Activated CD4-positive, alpha-beta T cell treated with anti-CD3 and anti-CD28 coated beads, Interleukin-2, amount 10 ng/mL, durations not matched to agents 7 days and 5 days (primary cell): ENCODE data around the gene LSMEM2. TPM values are rescaled to one million over a fixed set of nuclear protein-coding genes. Genes with fewer than 3 reads are reported as not detected.
A peak's percentile ranks its signal among the peaks of the same experiment; 100 is the strongest.
"Not testable (repeated sequence)": the region's sequence is repeated elsewhere in the genome, so short reads cannot be mapped to it uniquely, and the experiment has no call there.

Source experiments
- CTCF ChIA-PET: fragments of 350-600 bp; sonication (Branson Sonifier 250); formaldehyde crosslinking; loops from one replicate; lab custom pipeline; 2021; ENCODE audit warnings: antibody characterized with exemption; lab: Charles Lee
- POLR2A ChIA-PET: fragments of 350-600 bp; sonication (Branson Sonifier 250); formaldehyde crosslinking; loops from one replicate; lab custom pipeline; 2021; ENCODE audit warnings: antibody characterized with exemption; lab: Charles Lee
- DNase-seq: peaks from one replicate; pipeline ENCODE4 v3.0.0-alpha.2; 2020
- H3K27ac Mint-ChIP-seq: one replicate; pipeline ENCODE4 v1.8.0; 2021; ENCODE audit warnings: mild to moderate bottlenecking, moderate library complexity, mixed read lengths
- H3K27me3 Mint-ChIP-seq: one replicate; pipeline ENCODE4 v1.8.0; 2021; ENCODE audit warnings: mixed read lengths
- H3K36me3 Mint-ChIP-seq: one replicate; pipeline ENCODE4 v1.8.0; 2021; ENCODE audit warnings: low read depth, mixed read lengths
- H3K4me1 Mint-ChIP-seq: one replicate; pipeline ENCODE4 v1.8.0; 2021; ENCODE audit warnings: mixed read lengths
- H3K4me3 Mint-ChIP-seq: one replicate; pipeline ENCODE4 v1.8.0; 2021; ENCODE audit warnings: mild to moderate bottlenecking, moderate library complexity, mixed read lengths
- H3K9me3 Mint-ChIP-seq: one replicate; pipeline ENCODE4 v1.8.0; 2021; ENCODE audit warnings: mixed read lengths
- total RNA-seq, 2 experiments: library from RNA; stranded (reverse); gene quantifications; one replicate each; pipeline ENCODE4 v1.2.3, GENCODE V29; 2021

The LSMEM2 gene
- total RNA-seq, 2 experiments from 2014 or later: not detected

DNA sequence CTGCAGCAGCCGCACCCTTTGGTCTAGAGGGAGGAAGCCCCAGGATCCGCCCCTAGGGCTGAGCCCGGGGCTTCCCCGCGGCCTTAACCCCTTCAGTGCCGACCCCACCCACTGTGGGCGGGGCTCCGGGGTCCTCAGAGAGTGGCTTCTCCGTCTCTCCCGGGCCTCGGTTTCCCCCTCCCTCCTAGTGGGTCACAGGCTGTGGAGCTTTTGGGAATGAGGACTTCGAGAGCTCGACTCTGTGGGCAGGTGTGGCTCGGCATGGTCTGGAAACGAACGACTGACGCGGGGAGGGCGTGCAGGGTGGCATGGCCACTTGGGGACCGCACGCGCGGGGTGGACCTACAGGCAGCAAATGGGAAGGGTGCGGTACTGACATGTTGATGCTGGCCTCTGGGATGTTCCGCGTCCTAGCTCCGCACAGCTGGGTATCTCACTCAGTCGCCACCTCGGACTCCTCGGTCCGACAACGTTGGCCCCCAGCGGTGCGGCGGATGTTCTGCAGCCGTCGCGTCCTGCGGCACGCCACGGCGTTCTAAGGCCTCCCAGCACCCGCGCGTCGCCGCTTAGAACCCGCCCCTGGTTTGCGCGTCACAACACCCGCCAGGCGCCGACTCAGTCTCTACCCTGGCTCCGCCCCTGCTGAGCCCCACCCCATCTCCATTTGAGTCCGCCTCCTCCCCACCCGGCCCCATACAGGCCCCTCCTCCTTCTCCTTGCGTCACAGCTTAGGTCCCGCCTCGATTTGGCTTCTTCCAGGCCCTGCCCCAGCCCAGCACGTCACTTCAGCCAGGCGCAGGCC, 20.1 kb downstream of the LSMEM2 start, which contains the start of the genes HYAL3 and NAA80:
HYAL3 (minus strand) TSS at position 570 of the 802 bp plus-strand sequence. CDS start 3,803 bp downstream, outside the sequence.
NAA80 (minus strand) TSS at position 570 of the 802 bp plus-strand sequence. CDS start 1,942 bp downstream, outside the sequence.
- Mint-ChIP-seq H3K27ac (peak within 1 kb of the TSS; percentile 100), H3K9me3 (no peaks in the 10 kb centered on the region), H3K36me3 (peaks cover 1% of the 10 kb centered on the region), H3K27me3 (no peaks in the 10 kb centered on the region), H3K4me3 (peak within 1 kb of the TSS; percentile 95), H3K4me1 (peaks cover 30% of the 10 kb centered on the region)
- ChIA-PET CTCF (interaction anchor here (0.7 to 4.5 kb wide), 19 partner anchors 10 to 293 kb away, joined by 3 to 21 read pairs (median 6); partner anchors contain the start of genes CYB561D2, GNAI2, HYAL2 and LSMEM2), POLR2A (interaction anchor here (0.7 to 1.1 kb wide), 2 partner anchors 38 to 52 kb away, joined by 3 read pairs; partner anchors contain the start of genes CYB561D2 and NPRL2)
- DNase-seq: peak; percentile 99

DNA sequence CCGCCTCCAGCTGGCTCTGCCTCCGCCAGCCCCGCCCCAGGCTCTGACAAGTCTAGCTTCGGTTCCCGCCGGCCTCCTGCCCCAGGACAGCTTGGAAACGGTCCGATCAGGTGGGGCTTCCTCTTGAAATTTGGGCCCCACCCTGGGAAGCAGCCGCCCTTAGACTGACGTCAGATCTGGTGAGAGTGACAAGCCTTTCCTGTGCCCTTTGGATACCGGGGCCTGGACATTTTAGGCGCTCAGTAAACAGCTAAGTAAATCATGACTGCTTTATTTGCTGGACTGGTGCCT, 20.7 kb downstream of the LSMEM2 start:
- H3K9me3 Mint-ChIP-seq: no peaks in the 10 kb centered on the region
- H3K4me1 Mint-ChIP-seq: peaks cover 30% of the 10 kb centered on the region
- no peaks in the 10 kb centered on the region for H3K27me3 Mint-ChIP-seq
- peak overlapping the region; percentile 95 for H3K4me3 Mint-ChIP-seq
- CTCF ChIA-PET: interaction anchor here (0.7 to 4.5 kb wide), 15 partner anchors 10 to 105 kb away, joined by 3 to 21 read pairs (median 6); partner anchors contain the start of genes GNAI2, HYAL2, RASSF1 and TUSC2
- no peak for DNase-seq
- peaks cover 1% of the 10 kb centered on the region for H3K36me3 Mint-ChIP-seq
- H3K27ac Mint-ChIP-seq: peak overlapping the region; percentile 100
- POLR2A ChIA-PET: interaction anchor here (0.7 to 1.1 kb wide), 2 partner anchors 38 to 51 kb away, joined by 3 read pairs; partner anchors contain the start of genes CYB561D2 and NPRL2

DNA sequence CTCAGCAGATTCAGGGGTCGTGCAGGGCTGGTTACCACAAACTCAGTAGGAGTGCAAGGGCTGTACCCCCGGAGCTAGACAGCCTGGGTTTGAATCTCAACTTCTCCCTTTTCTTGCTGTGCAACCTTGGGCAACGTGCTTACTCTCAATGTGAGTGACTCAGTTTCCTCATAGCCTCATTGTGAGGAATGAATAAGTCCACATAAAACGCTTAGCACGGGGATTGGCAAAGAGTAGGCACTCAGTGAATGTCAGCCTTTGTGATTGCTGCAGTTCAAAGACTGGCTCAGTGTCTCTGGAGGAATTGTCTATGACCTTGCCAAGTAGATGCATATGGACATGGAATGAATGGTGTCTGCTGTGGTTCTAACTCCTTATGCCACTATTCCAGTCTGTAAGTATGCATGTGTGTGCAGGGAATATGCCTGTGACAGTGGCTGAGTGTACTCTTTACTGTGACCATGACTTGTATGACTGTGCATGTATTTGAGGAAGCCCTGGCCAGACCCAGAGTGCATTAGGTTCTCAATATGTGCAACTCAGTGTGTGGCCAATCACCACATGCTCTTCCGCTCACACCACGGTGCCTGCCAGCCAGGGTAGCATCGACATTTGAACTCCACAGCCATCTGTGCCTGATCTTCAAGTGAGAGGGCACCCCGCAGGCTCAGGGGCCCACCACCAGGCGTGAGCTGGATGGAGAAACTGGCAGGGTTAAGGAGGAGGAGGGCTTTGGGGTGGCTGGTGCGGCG, 21.2 kb downstream of the LSMEM2 start:
- ChIA-PET POLR2A (interaction anchor here (0.7 to 1.1 kb wide), 2 partner anchors 37 to 51 kb away, joined by 3 read pairs; partner anchors contain the start of genes CYB561D2 and NPRL2), CTCF (interaction anchor here (0.7 to 4.5 kb wide), 14 partner anchors 11 to 105 kb away, joined by 3 to 21 read pairs (median 6); partner anchors contain the start of genes HYAL2, RASSF1 and TUSC2)
- Mint-ChIP-seq H3K36me3 (peaks cover 1% of the 10 kb centered on the region), H3K27ac (peak overlapping the region; percentile 100), H3K4me3 (peak overlapping the region; percentile 95), H3K4me1 (peaks cover 30% of the 10 kb centered on the region), H3K9me3 (no peaks in the 10 kb centered on the region), H3K27me3 (no peaks in the 10 kb centered on the region)
- DNase-seq: peak; percentile 6

DNA sequence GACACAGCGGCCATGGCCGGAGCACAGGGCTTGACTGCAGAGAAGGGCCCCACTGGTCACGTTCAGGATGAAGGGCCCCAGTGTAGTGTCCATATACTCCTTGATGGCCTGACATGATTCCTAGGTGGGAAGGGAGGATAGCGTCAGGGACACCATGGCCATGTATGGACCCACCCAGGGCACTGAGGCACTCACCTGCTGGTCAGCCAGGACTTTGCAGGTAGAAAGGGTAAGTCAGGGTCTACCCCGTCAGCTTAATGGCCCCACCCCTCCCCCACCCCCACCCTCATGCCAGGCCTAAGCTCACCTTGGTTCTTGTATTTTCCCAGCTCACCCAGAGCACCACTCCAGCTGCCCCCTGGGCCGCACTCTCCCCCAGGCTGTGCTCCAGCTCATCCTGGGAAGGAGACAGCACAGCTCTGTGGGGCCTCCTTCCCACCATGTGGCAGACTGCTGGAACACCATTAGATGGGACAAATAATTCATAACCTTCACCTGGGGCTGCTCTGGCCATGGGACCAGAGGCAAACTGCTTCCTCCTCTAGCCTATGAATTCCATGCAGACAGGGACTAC, 21.9 kb downstream of the LSMEM2 start:
- no peak for DNase-seq
- H3K27ac Mint-ChIP-seq: peak overlapping the region; percentile 100

DNA sequence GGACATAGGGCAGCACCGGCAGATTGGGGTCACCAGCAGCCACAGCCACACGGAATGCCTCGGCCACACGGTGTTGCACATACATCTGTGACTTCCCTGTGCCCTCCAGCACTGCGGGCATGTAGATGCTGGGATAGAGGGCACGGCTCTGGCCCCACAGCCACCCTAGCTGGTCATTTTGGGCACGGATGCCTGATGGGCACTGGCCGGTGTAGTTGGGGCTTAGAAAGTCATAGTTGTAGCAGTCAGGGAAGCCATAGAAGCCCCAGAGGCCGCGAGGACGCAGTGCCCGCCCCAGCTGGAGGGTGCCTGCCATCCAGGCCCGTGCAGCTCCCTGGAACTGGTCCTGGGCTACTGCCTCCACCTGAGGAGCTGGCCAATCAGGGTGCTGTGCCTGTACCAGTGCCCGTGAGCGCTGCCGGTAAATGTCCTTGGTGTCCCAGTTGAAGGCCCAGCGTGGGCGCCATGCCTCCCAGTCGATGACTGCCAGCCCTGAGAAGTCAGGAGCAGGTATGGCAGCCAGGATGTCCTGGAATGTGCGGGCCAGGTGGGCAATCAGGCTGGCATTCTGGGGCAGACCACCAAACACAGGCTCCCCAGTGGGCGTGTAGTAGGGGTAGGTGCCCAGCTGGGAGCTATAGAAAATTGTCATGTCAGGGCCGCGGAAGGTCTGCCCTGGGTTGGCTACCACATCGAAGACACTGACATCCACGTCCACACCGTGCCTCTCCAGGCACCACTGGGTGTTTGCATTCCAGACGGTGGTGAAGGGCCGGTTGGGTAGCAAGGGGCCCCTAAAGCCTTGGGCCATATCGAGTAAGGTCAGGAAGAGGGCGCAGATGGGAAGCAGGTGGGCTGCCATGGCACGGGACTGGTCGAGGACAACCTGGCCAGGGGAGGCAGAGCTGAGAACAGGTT, 23.5 kb downstream of the LSMEM2 start:
- no peak overlapping the region for H3K4me3 Mint-ChIP-seq
- H3K4me1 Mint-ChIP-seq: peaks cover 26% of the 10 kb centered on the region
- peak; percentile 5 for DNase-seq
- no peaks in the 10 kb centered on the region for H3K36me3 Mint-ChIP-seq
- ChIA-PET CTCF (interaction anchor here (0.6 to 1.1 kb wide), 3 partner anchors 15 to 484 kb away, joined by 3 to 4 read pairs (median 4); no protein-coding TSS in a partner anchor), POLR2A (interaction anchor here (0.6 to 0.7 kb wide), 2 partner anchors 67 to 1653 kb away, joined by 3 read pairs; no protein-coding TSS in a partner anchor)
- no peak overlapping the region for H3K27ac Mint-ChIP-seq
- H3K9me3 Mint-ChIP-seq: no peaks in the 10 kb centered on the region
- H3K27me3 Mint-ChIP-seq: no peaks in the 10 kb centered on the region

More for the DNA sequence above, 21.9 kb downstream of the LSMEM2 start:
- H3K9me3 Mint-ChIP-seq: no peaks in the 10 kb centered on the region
- ChIA-PET POLR2A (no interaction called here), CTCF (no interaction called here)
- H3K4me1 Mint-ChIP-seq: peaks cover 30% of the 10 kb centered on the region
- peaks cover 1% of the 10 kb centered on the region for H3K36me3 Mint-ChIP-seq
- H3K27me3 Mint-ChIP-seq: no peaks in the 10 kb centered on the region
- H3K4me3 Mint-ChIP-seq: peak overlapping the region; percentile 95

DNA sequence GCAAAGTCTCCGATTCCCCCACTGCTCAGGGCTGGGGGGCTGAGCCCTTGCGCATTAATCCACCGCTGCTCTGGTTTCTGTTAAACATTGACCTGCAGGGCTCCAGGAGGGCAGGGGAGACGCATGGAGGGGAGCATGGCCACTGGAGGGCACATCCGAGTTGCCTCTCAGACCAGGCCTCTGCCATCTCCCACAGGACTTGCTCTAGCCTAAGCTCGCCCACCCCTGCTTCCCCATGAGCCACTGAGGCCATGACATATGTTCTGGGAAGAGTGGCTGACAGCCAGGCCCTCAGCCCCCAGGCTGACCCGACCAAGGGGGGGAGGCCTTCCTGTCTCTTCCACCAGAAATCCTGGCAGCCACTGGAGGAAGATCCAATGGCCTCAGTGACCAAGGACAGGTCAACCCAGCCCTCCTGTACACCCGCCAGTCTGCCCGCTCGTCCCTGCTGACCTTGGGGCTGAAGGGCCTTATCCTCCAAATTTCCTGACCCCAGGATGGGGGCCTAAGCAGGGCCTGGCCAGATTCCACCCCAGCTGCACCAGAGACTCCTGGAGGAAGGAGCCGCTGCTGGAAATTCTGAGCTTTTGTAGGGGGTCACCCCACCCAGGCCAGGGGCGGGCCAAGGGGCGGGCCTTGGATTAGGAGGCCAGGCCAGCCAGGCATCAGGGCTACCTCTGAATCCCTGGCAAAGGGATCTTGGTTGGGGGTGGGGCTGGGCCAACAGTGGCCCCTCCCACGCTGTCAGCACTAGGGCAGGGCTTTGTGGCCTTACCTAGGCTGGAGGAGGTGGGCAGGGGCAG, 24.3 kb downstream of the LSMEM2 start, which contains the start of gene HYAL1:
HYAL1 (minus strand) TSS at position 562 of the 803 bp plus-strand sequence. CDS start 618 bp downstream, outside the sequence.
- ChIA-PET CTCF (interaction anchor here (0.7 to 1.1 kb wide), 3 partner anchors 14 to 51 kb away, joined by 3 to 4 read pairs (median 4); no protein-coding TSS in a partner anchor), POLR2A (no interaction called here)
- no peak for DNase-seq
- Mint-ChIP-seq H3K36me3 (no peaks in the 10 kb centered on the region), H3K4me3 (no peak within 1 kb of the TSS), H3K27ac (peak within 1 kb of the TSS; percentile 41), H3K9me3 (no peaks in the 10 kb centered on the region), H3K4me1 (peaks cover 18% of the 10 kb centered on the region), H3K27me3 (no peaks in the 10 kb centered on the region)

DNA sequence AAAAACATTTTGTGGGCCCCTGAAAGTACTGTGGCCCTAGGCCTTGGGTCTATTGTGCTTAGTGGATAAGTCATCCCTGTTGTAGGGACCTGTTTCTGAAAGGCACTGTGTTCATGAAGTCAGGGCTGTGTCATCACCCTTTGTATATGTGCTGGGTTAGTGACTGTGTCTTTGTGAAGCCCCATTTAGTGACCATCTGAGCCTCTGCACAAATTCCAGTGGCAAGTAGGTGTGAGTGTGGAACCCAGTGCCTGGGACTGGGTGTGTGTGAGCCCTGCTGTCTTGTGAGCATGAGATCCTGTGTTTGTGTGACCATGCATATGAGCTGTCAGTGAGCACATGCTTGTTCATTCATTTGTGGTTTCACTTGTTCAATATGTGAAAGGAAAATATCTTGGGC, 25.7 kb downstream of the LSMEM2 start:
- Mint-ChIP-seq H3K4me3 (no peak overlapping the region), H3K4me1 (peaks cover 14% of the 10 kb centered on the region), H3K27ac (no peak overlapping the region), H3K27me3 (no peaks in the 10 kb centered on the region), H3K36me3 (no peaks in the 10 kb centered on the region), H3K9me3 (no peaks in the 10 kb centered on the region)
- CTCF ChIA-PET: interaction anchor here (0.9 to 1.8 kb wide), 4 partner anchors 11 to 16 kb away, joined by 4 to 9 read pairs (median 4); no protein-coding TSS in a partner anchor
- POLR2A ChIA-PET: no interaction called here
- no peak for DNase-seq

DNA sequence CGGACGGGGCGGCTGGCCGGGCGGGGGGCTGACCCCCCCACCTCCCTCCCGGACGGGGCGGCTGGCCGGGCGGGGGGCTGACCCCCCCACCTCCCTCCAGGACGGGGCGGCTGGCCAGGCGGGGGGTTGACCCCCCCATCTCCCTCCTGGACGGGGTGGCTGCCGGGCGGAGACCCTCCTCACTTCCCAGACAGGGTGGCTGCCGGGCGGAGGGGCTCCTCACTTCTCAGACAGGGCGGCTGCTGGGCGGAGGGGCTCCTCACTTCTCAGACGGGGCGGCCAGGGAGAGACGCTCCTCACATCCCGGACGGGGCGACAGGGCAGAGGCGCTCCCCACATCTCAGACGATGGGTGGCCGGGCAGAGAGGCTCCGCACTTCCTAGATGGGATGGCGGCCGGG, 33.2 kb downstream of the LSMEM2 start:
- H3K4me1 Mint-ChIP-seq: peaks cover 17% of the 10 kb centered on the region
- DNase-seq, H3K9me3 Mint-ChIP-seq, H3K27ac Mint-ChIP-seq, CTCF ChIA-PET, H3K36me3 Mint-ChIP-seq, H3K27me3 Mint-ChIP-seq, POLR2A ChIA-PET, H3K4me3 Mint-ChIP-seq: not testable (repeated sequence)

DNA sequence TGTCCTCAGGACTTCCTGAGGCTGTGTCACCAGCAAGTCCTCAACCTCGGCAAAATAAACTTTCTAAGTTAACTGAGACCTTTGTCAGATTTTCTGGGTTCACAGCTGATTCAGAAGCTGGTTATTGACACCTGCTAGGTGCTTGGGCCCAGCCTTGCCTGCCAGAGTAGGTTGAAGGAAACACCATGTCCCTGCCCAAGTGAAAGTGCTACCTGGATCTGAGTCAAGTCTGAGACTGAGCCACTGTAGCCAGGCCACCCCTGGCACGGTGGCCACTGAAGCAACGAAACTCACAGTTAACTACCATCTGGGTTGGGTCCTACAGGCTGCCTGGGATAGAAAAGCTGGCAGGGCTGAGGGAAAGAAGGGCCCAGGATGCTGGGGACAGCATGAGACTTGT, 35.5 kb downstream of the LSMEM2 start:
- ChIA-PET CTCF (interaction anchor here (1.0 to 2.8 kb wide), 8 partner anchors 8 to 302 kb away, joined by 3 to 12 read pairs (median 6); partner anchors contain the start of genes HYAL2, HYAL3, IFRD2 and NAA80), POLR2A (no interaction called here)
- H3K4me3 Mint-ChIP-seq: no peak overlapping the region
- no peak for DNase-seq
- no peaks in the 10 kb centered on the region for H3K27me3 Mint-ChIP-seq
- no peak overlapping the region for H3K27ac Mint-ChIP-seq
- peaks cover 28% of the 10 kb centered on the region for H3K4me1 Mint-ChIP-seq
- H3K9me3 Mint-ChIP-seq: no peaks in the 10 kb centered on the region
- peaks cover 4% of the 10 kb centered on the region for H3K36me3 Mint-ChIP-seq

DNA sequence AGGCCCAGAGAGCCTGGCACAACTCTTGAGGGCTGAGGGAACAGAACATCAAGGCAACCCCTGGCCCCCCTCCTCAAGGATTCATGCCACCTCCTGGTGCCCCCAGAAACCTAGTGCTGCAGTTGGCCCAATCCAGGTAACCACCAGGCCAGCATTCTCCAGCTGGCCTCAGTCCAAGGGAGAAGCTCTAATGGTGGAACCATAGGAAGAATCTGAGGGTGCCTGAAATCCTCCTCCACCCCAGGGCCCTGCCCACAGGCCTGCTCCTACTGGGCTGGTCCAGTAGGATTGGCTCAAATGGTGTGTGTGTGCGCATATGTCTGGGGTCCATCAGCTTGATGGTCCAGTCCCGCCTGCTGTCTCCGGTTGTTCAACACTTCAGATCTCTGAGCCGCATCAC, 35.9 kb downstream of the LSMEM2 start:
- peaks cover 30% of the 10 kb centered on the region for H3K4me1 Mint-ChIP-seq

More for the DNA sequence above, 35.9 kb downstream of the LSMEM2 start:
- Mint-ChIP-seq H3K36me3 (peaks cover 4% of the 10 kb centered on the region), H3K27me3 (no peaks in the 10 kb centered on the region), H3K27ac (no peak overlapping the region), H3K4me3 (no peak overlapping the region), H3K9me3 (no peaks in the 10 kb centered on the region)
- POLR2A ChIA-PET: no interaction called here
- CTCF ChIA-PET: interaction anchor here (1.0 to 2.8 kb wide), 8 partner anchors 8 to 23 kb away, joined by 3 to 12 read pairs (median 6); partner anchors contain the start of genes HYAL2, HYAL3, IFRD2 and NAA80
- DNase-seq: no peak
